ENCODE measurements around the gene ST13. TPM values are rescaled to one million over a fixed set of nuclear protein-coding genes. Genes with fewer than 3 reads are reported as not detected.
A peak's percentile ranks its signal among the peaks of the same experiment; 100 is the strongest.

ST13 gene
- total and polyA plus RNA-seq, 9 of the 15 experiments (the other 6 are each of a cell fraction or from before 2014, with no cell fraction given), result 53.6 to 311 (median 195) TPM

GRCh38 chr22:40856513-40857308 is at the start of gene ST13, which contains the start of gene XPNPEP3 (continued):
- TF ChIP-seq XRCC5 (IDR thresholded peaks at IDR 0.05; ENCODE audit: low read depth, low read length) (0 out of 2 replicates have a peak, but pooled peaks have one; percentile 32), BCOR (IDR thresholded peaks at IDR 0.05) (no peak), SRF (CRISPR knock-in tag; IDR thresholded peaks at IDR 0.05) (no peak), ZC3H8 (IDR thresholded peaks at IDR 0.05) (no peak), SREBF2 (CRISPR knock-in tag; IDR thresholded peaks at IDR 0.05) (no peak), SIN3B (IDR thresholded peaks at IDR 0.05; ENCODE audit: low read depth) (peak; percentile 84), MYC (IDR thresholded peaks at IDR 0.05; ENCODE audit: low read depth, low read length) (peak; percentile 48), MYC (CRISPR knock-in tag; IDR thresholded peaks at IDR 0.05; ENCODE audit: borderline replicate concordance, low read depth) (no peak), SNRNP70 (optimal IDR thresholded peaks at IDR 0.05; ENCODE audit: low read depth, low read length) (no peak), SUPT5H (IDR thresholded peaks at IDR 0.05) (peak; percentile 63), FOXP4 (CRISPR knock-in tag; IDR thresholded peaks at IDR 0.05; ENCODE audit: borderline replicate concordance) (no peak), ZSCAN29 (IDR thresholded peaks at IDR 0.05) (no peak), HOXB6 (CRISPR knock-in tag; IDR thresholded peaks at IDR 0.05; ENCODE audit: borderline replicate concordance) (no peak), GATAD2B (IDR thresholded peaks at IDR 0.05; ENCODE audit: borderline replicate concordance) (no peak), PURB (CRISPR knock-in tag; IDR thresholded peaks at IDR 0.05; ENCODE audit: low read depth) (no peak), CSDE1 (IDR thresholded peaks at IDR 0.05) (no peak), USF2 (CRISPR knock-in tag; IDR thresholded peaks at IDR 0.05) (peak; percentile 81), MBD2 (IDR thresholded peaks at IDR 0.05; ENCODE audit: borderline replicate concordance, low read depth) (peak; percentile 28), KLF6 (CRISPR knock-in tag; IDR thresholded peaks at IDR 0.05; ENCODE audit: borderline replicate concordance) (no peak)
- TF ChIP-seq, protein P1, sequence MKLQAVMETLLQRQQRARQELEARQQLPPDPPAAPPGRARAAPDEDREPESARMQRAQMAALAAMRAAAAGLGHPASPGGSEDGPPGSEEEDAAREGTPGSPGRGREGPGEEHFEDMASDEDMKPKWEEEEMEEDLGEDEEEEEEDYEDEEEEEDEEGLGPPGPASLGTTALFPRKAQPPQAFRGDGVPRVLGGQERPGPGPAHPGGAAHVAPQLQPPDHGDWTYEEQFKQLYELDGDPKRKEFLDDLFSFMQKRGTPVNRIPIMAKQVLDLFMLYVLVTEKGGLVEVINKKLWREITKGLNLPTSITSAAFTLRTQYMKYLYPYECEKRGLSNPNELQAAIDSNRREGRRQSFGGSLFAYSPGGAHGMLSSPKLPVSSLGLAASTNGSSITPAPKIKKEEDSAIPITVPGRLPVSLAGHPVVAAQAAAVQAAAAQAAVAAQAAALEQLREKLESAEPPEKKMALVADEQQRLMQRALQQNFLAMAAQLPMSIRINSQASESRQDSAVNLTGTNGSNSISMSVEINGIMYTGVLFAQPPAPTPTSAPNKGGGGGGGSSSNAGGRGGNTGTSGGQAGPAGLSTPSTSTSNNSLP (IDR thresholded peaks at IDR 0.05; ENCODE audit: borderline replicate concordance, low read depth, low read length), result no peak
- TF ChIP-seq, protein P2, sequence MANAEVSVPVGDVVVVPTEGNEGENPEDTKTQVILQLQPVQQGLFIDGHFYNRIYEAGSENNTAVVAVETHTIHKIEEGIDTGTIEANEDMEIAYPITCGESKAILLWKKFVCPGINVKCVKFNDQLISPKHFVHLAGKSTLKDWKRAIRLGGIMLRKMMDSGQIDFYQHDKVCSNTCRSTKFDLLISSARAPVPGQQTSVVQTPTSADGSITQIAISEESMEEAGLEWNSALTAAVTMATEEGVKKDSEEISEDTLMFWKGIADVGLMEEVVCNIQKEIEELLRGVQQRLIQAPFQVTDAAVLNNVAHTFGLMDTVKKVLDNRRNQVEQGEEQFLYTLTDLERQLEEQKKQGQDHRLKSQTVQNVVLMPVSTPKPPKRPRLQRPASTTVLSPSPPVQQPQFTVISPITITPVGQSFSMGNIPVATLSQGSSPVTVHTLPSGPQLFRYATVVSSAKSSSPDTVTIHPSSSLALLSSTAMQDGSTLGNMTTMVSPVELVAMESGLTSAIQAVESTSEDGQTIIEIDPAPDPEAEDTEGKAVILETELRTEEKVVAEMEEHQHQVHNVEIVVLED (CRISPR knock-in tag; IDR thresholded peaks at IDR 0.05), result no peak
- TF ChIP-seq, protein P3, sequence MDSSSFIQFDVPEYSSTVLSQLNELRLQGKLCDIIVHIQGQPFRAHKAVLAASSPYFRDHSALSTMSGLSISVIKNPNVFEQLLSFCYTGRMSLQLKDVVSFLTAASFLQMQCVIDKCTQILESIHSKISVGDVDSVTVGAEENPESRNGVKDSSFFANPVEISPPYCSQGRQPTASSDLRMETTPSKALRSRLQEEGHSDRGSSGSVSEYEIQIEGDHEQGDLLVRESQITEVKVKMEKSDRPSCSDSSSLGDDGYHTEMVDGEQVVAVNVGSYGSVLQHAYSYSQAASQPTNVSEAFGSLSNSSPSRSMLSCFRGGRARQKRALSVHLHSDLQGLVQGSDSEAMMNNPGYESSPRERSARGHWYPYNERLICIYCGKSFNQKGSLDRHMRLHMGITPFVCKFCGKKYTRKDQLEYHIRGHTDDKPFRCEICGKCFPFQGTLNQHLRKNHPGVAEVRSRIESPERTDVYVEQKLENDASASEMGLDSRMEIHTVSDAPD (CRISPR knock-in tag; IDR thresholded peaks at IDR 0.05), result no peak

All from K562 (cell line).